Stomach smooth muscle (tissue), 2 donors: ENCODE data around the gene PANX1.

Experiments used
- H3K27ac ChIP-seq: one replicate; pipeline ENCODE4 v1.7.0; 2013; ENCODE audit warnings: mild to moderate bottlenecking, low read length, inconsistent platforms
- H3K27me3 ChIP-seq, 2 donors: one replicate each; pipeline ENCODE4 v1.7.0; 2013; ENCODE audit warnings: low read length in 2 of 2; ENCODE audit not compliant: insufficient read depth in 2 of 2, control insufficient read depth in 1 of 2
- H3K36me3 ChIP-seq, 2 donors: one replicate each; pipeline ENCODE4 v1.7.0; 2013; ENCODE audit warnings: low read length in 2 of 2; ENCODE audit not compliant: control insufficient read depth in 2 of 2, insufficient read depth in 2 of 2
- H3K4me1 ChIP-seq: one replicate; pipeline ENCODE4 v1.7.0; 2013; ENCODE audit warnings: low read length; ENCODE audit not compliant: control insufficient read depth, insufficient read depth
- H3K4me3 ChIP-seq, 2 donors: one replicate each; pipeline ENCODE4 v1.7.0; 2013; ENCODE audit warnings: low read length in 2 of 2
- H3K9ac ChIP-seq, 2 donors: one replicate each; pipeline ENCODE4 v1.7.0; 2013; ENCODE audit warnings: low read length in 2 of 2, mild to moderate bottlenecking in 1 of 2
- H3K9me3 ChIP-seq, 2 donors: one replicate each; pipeline ENCODE4 v1.7.0; 2013; ENCODE audit warnings: low read length in 2 of 2; ENCODE audit not compliant: control insufficient read depth in 2 of 2
- donor health status: healthy.
- donor health status: Pancreatic carcinoma.

Gene PANX1

DNA sequence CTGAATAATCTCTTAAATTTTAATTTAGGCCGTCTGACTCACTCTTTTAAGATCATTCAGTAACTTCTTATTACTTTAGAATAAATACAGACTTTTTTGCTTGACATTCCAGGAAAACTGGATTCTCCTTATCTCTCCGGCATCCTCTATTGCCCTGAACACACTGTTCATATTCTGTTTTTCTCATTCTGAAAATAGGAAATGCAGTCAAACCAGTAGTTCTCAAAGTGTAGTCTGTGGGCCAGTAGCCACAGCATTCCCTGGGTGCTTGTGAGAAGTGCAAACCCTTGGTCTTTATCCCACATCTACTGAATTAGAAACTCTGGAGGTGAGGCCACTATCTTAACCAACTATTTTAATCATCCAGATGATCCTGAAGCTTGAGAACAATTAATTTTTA is 84.3 kb downstream of the PANX1 start:
- Histone ChIP-seq H3K4me1 (no peaks in the 10 kb centered on the region), H3K36me3 (no peaks in the 10 kb centered on the region), H3K27me3 (no peaks in the 10 kb centered on the region), H3K9ac (no peak overlapping the region), H3K9me3 (no peaks in the 10 kb centered on the region), H3K27ac (no peak overlapping the region), H3K4me3 (no peak overlapping the region)

DNA sequence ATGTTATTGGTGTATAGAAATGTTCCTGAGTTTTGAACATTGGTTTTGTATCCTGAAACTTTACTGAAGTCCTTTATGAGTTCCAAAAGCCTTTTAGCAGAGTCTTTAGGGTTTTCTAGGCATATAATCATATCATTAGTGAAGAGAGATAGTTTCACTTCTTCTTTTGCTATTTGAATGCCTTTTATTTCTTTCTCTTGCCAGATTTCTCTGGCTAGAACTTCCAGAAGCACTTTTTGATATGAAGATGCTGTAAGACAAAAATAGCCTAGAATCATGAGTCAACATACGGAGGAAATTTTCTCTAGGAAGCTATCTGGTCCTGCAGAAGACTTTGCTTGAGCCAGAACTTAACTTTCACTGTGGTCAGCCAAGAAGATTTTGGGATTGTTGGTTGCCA is 89.1 kb downstream of the PANX1 start:
- no peaks in the 10 kb centered on the region for H3K27me3 ChIP-seq
- H3K36me3 ChIP-seq = no peaks in the 10 kb centered on the region
- no peaks in the 10 kb centered on the region for H3K4me1 ChIP-seq
- H3K9ac ChIP-seq = no peak overlapping the region
- H3K9me3 ChIP-seq = peaks cover 9 to 12% of the 10 kb centered on the region in 2 donors
- H3K4me3 ChIP-seq = no peak overlapping the region
- no peak overlapping the region for H3K27ac ChIP-seq

DNA sequence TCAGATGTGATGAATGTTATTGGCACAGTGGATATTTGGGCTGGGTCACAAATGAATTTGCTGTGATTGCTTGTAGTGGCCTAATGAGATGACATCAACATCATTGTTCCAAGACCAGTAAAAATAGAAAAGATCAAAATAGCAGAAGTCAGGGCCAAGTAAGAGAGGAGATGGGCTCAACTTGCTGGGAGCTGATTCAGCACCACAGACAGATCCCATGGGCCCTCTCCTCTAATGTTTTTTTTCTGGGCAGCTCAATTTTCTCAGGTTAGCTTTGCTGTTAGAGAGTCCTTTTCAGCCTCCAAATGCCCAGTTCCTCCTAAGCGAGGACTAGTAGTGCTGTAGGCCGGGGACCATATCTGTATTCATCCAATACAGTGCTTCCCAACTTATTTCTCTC is 89.7 kb downstream of the PANX1 start:
- Histone ChIP-seq H3K9ac (no peak overlapping the region), H3K27me3 (no peaks in the 10 kb centered on the region), H3K4me1 (no peaks in the 10 kb centered on the region), H3K4me3 (no peak overlapping the region), H3K27ac (no peak overlapping the region), H3K36me3 (no peaks in the 10 kb centered on the region), H3K9me3 (peaks cover 9 to 12% of the 10 kb centered on the region in 2 donors)

DNA sequence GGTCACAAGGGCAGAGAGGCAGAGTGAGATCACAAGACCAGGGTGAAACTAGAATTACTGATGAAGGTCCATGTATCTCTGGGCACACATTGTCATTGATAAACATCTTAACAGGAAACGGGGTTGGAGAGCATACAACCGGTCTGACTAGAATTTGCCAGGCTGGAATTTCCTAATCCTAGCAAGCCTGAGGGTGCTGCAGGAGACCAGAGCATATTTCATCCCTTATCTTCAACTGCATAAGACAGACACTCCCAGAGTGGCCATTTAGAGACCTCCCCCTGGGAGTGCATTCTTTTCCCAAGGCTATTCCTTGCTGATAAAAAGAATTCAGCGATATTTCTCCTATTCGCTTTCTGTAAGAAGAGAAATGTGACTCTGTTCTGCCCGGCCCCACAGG is 91.1 kb downstream of the PANX1 start:
- H3K9ac ChIP-seq = no peak overlapping the region
- H3K4me1 ChIP-seq = no peaks in the 10 kb centered on the region
- H3K27ac ChIP-seq = no peak overlapping the region
- H3K4me3 ChIP-seq = no peak overlapping the region
- peaks cover 9 to 12% of the 10 kb centered on the region in 2 donors for H3K9me3 ChIP-seq
- no peaks in the 10 kb centered on the region for H3K36me3 ChIP-seq
- no peaks in the 10 kb centered on the region for H3K27me3 ChIP-seq

DNA sequence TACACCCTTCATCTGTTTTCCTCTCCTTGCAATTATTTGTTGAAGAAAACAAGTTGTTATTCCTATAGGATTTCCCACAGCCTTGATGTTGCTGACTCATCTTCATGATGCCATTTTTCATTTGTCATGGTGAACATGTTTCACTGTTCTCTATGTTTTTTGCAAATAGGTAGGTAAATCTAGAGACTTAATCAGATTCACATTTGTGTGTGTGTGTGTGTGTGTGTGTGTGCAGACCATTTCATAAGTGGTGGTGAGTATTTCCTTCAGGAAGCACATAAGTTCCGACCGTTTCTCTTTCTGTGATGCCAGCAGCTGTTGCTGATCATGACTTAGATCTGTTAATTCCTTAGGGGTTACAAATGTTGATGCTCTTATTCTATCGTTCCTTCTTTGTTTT is 95.4 kb downstream of the PANX1 start:
- no peaks in the 10 kb centered on the region for H3K4me1 ChIP-seq
- no peak overlapping the region for H3K4me3 ChIP-seq
- peaks cover 6 to 8% of the 10 kb centered on the region in 2 donors for H3K9me3 ChIP-seq
- H3K27ac ChIP-seq = no peak overlapping the region
- H3K9ac ChIP-seq = no peak overlapping the region
- no peaks in the 10 kb centered on the region for H3K27me3 ChIP-seq
- no peaks in the 10 kb centered on the region for H3K36me3 ChIP-seq
